HepG2 (cell line): ENCODE measurements around the gene ZNF772. TPM values are rescaled to one million over a fixed set of nuclear protein-coding genes. Genes with fewer than 3 reads are reported as not detected.
"Not testable (repeated sequence)": the region's sequence is repeated elsewhere in the genome, so short reads cannot be mapped to it uniquely, and the experiment has no call there.

Source experiments
- ATAC-seq: fragments of 200-7000 bp; cut with Tn5 transposase; 3 replicates; pipeline ENCODE4 v1.9.1; 2020; ENCODE audit warnings: mild to moderate bottlenecking, moderate library complexity
- BruUV-seq: library from RNA; stranded (reverse); fragments of 400-500 nt; replicated peaks from 2 replicates; lab custom pipeline; 2021; lab: Mats Ljungman, UMichigan
- CTCF ChIA-PET: fragments of 300-600 bp; formaldehyde crosslinking; extraction: SDS; loops from one replicate; lab custom pipeline; 2021; ENCODE audit warnings: low total read pairs, inconsistent platforms, low intra/inter-chr PET ratio; lab: Yijun Ruan, JAX
- POLR2A ChIA-PET: fragments of 350-600 bp; sonication (Branson Sonifier 250); formaldehyde crosslinking; loops from one replicate; lab custom pipeline; 2020; ENCODE audit warnings: antibody characterized with exemption, inconsistent platforms; lab: Yijun Ruan, JAX
- DNase-seq: peaks from one replicate; pipeline ENCODE4 v3.0.0-alpha.2; 2015; ENCODE audit warnings: low spot score
- FAIRE-seq: peaks from 3 replicates; lab custom pipeline; 2011; peaks lifted over from hg19 to GRCh38; lab: Jason Lieb, UNC
- H2AFZ ChIP-seq: one replicate; pipeline ENCODE4 v1.6.1; 2011; ENCODE audit warnings: low read length, inconsistent platforms
- H3K27ac ChIP-seq: fragments of 300-600 bp; 3 replicates; pipeline ENCODE4 v1.8.0; 2011; ENCODE audit warnings: mixed run types, mild to moderate bottlenecking, mixed read lengths, low read length, inconsistent platforms; ENCODE audit not compliant: insufficient read depth; ENCODE audit errors: extremely low read length
- H3K27me3 ChIP-seq, 2 experiments: fragments of 200-600 bp in 1 of 2; 2 replicates in 1 of 2; 3 replicates in 1 of 2; pipeline versions ENCODE4 v1.6.0 to v1.8.0; 2011; ENCODE audit warnings: low read length in 2 of 2, mild to moderate bottlenecking in 2 of 2, moderate library complexity in 2 of 2, inconsistent platforms in 1 of 2; ENCODE audit not compliant: insufficient read depth in 2 of 2, control insufficient read depth in 1 of 2
- H3K36me3 ChIP-seq, 2 experiments: fragments of 200-600 bp in 1 of 2; replicated peaks in 1 of 2; 2 replicates in 1 of 2; 3 replicates in 1 of 2; pipeline versions ENCODE4 v1.5.1 to v1.8.0; 2011; ENCODE audit warnings: low read length in 2 of 2, inconsistent platforms in 1 of 2; ENCODE audit not compliant: insufficient read depth in 2 of 2, control insufficient read depth in 1 of 2
- H3K4me1 ChIP-seq: 2 replicates; pipeline ENCODE4 v1.5.1; 2012; ENCODE audit warnings: low read length, inconsistent platforms; ENCODE audit not compliant: insufficient read depth
- H3K4me2 ChIP-seq: 2 replicates; pipeline ENCODE4 v1.6.0; 2011; ENCODE audit warnings: low read depth, low read length, inconsistent platforms
- H3K4me3 ChIP-seq, 3 experiments: fragments of 200-600 bp in 1 of 3; sonication (generic), shearing (Covaris generic) in 1 of 3; replicated peaks in 1 of 3; 2 replicates each; pipeline ENCODE4 v1.5.1; 2011 to 2016; ENCODE audit warnings: low read length in 3 of 3, inconsistent platforms in 2 of 3, low read depth in 2 of 3, mild to moderate bottlenecking in 2 of 3, control low read depth in 1 of 3, mixed read lengths in 1 of 3; ENCODE audit not compliant: insufficient read depth in 1 of 3
- H3K79me2 ChIP-seq: one replicate; pipeline ENCODE4 v1.6.1; 2011; ENCODE audit warnings: low read length, inconsistent platforms; ENCODE audit not compliant: insufficient read depth
- H3K9ac ChIP-seq: 2 replicates; pipeline ENCODE4 v1.6.0; 2011; ENCODE audit warnings: mild to moderate bottlenecking, low read depth, low read length, inconsistent platforms; ENCODE audit not compliant: insufficient read depth
- H3K9me3 ChIP-seq: 2 replicates; pipeline ENCODE4 v1.5.1; 2012; ENCODE audit warnings: mild to moderate bottlenecking, low read length
- H4K20me1 ChIP-seq: 2 replicates; pipeline ENCODE4 v1.6.0; 2011; ENCODE audit warnings: inconsistent platforms, mild to moderate bottlenecking, low read length, moderate library complexity; ENCODE audit not compliant: insufficient read depth
- ASH2L ChIP-seq: fragments of 300-600, 200-600 bp; sonication (generic); IDR thresholded peaks from 2 replicates; pipeline ENCODE4 v1.7.0; 2017; ENCODE audit warnings: low read depth, mild to moderate bottlenecking, moderate library complexity, mixed read lengths, low read length; ENCODE audit not compliant: insufficient read length
- DMAP1 ChIP-seq: IDR thresholded peaks from 2 replicates; pipeline ENCODE4 v1.6.1; 2016
- KDM2A ChIP-seq: sonication (generic); formaldehyde crosslinking; IDR thresholded peaks from 2 replicates; pipeline ENCODE4 v1.4.0; 2020; ENCODE audit warnings: low read depth, missing genetic modification reagents, borderline replicate concordance
- NFATC3 ChIP-seq: sonication (generic); formaldehyde crosslinking; IDR thresholded peaks from 2 replicates; pipeline ENCODE4 v1.5.1; 2020; ENCODE audit warnings: mild to moderate bottlenecking, missing genetic modification reagents
- NFYC ChIP-seq: IDR thresholded peaks from 2 replicates; pipeline ENCODE4 v1.6.1; 2016; ENCODE audit warnings: missing genetic modification reagents, missing compliant biosample characterization
- SP1 ChIP-seq, 2 experiments: fragments of 450-650 bp in 1 of 2; sonication (generic) in 1 of 2; formaldehyde crosslinking in 1 of 2; IDR thresholded peaks; 2 replicates each; pipeline versions ENCODE4 v1.4.0 to v1.6.1; 2016 to 2020; ENCODE audit warnings: missing genetic modification reagents in 1 of 2
- SRF ChIP-seq: IDR thresholded peaks from 2 replicates; pipeline ENCODE4 v1.6.1; 2011; ENCODE audit warnings: mild to moderate bottlenecking, low read depth, low read length, moderate library complexity
- ZNF230 ChIP-seq: sonication (generic); formaldehyde crosslinking; IDR thresholded peaks from 2 replicates; pipeline ENCODE4 v1.4.0; 2020; ENCODE audit warnings: mild to moderate bottlenecking, missing genetic modification reagents
- ZNF558 ChIP-seq: sonication (generic); formaldehyde crosslinking; IDR thresholded peaks from 2 replicates; pipeline ENCODE4 v1.9.0; 2022; ENCODE audit warnings: mild to moderate bottlenecking, missing genetic modification reagents, borderline replicate concordance
- WGBS: methylation state at CpG from one replicate; pipeline ENCODE4 v1.1.6; 2017; ENCODE audit warnings: low lambda C conversion rate; 5-methylcytosine and 5-hydroxymethylcytosine counted together
- in situ Hi-C: cut with HindIII; loops from 2 replicates; pipeline ENCODE4 v1.10.0; 2017; ENCODE audit warnings: low pct_unique_long_range_greater_than_20kb; ENCODE audit not compliant: extremely low pct_ligation_motif_present
- intact Hi-C: fragments of 100-400 bp; cut with micrococcal nuclease; formaldehyde crosslinking; loops from one replicate; pipeline ENCODE4 v1.10.0; 2022; ENCODE audit not compliant: unreplicated experiment
- polyA plus RNA-seq, 8 experiments: library from polyadenylated mRNA; depleted of rRNA in 3 of 8; stranded (reverse) in 7 of 8; unstranded in 1 of 8; fragments of >200 nt; fragmentation: Illumina TruSeq in 4 of 8; extraction: Trizol in 4 of 8; gene quantifications; 2 replicates each; pipeline versions ENCODE4 v1.2.1 to v1.2.3, GENCODE V29; 2011 to 2016; ENCODE audit warnings: low read depth in 4 of 8, missing spikeins in 1 of 8, mixed read lengths in 1 of 8; ENCODE audit not compliant: insufficient read depth in 1 of 8
- total RNA-seq, 5 experiments: library from RNA; depleted of rRNA; stranded (reverse); fragments of >200 nt; fragmentation: Illumina TruSeq; extraction: Trizol; gene quantifications; 2 replicates each; pipeline ENCODE4 v1.2.3, GENCODE V29; 2016; ENCODE audit warnings: low read depth in 1 of 5
- TF ChIP-seq, protein P1 (sequence below): sonication (generic); formaldehyde crosslinking; IDR thresholded peaks from 2 replicates; pipeline ENCODE4 v1.4.0; 2020; ENCODE audit warnings: mild to moderate bottlenecking, missing genetic modification reagents
- TF ChIP-seq, protein P2 (sequence below): IDR thresholded peaks from 2 replicates; pipeline ENCODE4 v1.6.1; 2016; ENCODE audit warnings: low read depth

ZNF772 gene
- total and polyA plus RNA-seq, 2 of the 13 experiments (the other 11 are each of a cell fraction or from before 2014, with no cell fraction given) = 3.1 to 17.2 TPM

DNA sequence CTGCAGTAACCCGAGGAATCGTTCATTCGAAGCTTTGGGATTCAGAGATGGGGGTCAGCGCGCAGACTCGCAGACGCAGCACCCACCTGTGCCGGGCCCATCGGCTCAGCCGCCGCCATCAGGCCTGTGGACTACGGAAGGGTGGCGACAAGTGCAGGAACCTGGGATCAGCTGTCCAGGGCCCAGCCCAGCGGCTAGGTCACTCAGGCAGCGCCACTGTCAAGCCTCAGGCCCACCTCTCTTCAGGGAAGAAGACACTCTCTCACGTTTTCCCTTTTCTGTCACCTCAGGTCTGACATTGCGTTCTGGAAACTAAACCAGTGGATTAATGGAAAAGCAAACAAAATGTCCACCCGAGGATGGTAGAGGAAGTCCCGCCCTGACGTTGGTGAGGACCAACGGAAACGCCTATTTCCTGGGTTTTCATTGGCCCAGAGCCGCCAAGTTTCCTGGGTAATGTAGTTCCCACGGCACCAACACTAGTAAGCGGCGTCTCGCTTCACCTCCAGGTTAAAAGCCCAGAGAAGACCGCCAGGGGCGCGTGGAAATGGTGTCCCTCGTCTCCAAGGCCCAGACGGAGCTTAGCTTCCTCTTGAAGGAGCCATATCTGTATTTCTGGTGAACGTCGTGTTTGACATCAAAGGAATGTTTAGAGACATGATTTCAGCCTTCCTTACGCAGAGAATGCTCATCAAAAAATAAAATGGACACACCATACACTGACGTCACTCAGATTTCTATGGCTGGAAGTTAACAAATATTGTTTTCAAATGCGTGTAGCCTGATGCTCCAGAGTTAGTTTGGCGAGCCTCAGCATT, at the start of gene ZNF772 (continued):
- TF ChIP-seq NFATC3 (0 out of 2 replicates have a peak, but pooled peaks have one; percentile 45), SP1 (IDR thresholded peaks at IDR 0.05) (no peak), SP1 (CRISPR knock-in tag; IDR thresholded peaks at IDR 0.05) (peak; percentile 34; the same call in 1 of the 2 replicates), DMAP1 (CRISPR knock-in tag) (peak; percentile 63), SRF (no peak), ZNF230 (no peak), ASH2L (peak; percentile 65), ZNF558 (CRISPR knock-in tag) (no peak), KDM2A (CRISPR knock-in tag) (peak; percentile 75; the same call in 1 of the 2 replicates), NFYC (CRISPR knock-in tag) (peak; percentile 96)
- TF ChIP-seq, protein P1, sequence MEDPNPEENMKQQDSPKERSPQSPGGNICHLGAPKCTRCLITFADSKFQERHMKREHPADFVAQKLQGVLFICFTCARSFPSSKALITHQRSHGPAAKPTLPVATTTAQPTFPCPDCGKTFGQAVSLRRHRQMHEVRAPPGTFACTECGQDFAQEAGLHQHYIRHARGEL (CRISPR knock-in tag) = 0 out of 2 replicates have a peak, but pooled peaks have one; percentile 79
- TF ChIP-seq, protein P2, sequence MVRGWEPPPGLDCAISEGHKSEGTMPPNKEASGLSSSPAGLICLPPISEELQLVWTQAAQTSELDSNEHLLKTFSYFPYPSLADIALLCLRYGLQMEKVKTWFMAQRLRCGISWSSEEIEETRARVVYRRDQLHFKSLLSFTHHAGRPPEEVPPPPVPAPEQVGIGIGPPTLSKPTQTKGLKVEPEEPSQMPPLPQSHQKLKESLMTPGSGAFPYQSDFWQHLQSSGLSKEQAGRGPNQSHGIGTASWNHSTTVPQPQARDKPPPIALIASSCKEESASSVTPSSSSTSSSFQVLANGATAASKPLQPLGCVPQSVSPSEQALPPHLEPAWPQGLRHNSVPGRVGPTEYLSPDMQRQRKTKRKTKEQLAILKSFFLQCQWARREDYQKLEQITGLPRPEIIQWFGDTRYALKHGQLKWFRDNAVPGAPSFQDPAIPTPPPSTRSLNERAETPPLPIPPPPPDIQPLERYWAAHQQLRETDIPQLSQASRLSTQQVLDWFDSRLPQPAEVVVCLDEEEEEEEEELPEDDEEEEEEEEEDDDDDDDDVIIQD (CRISPR knock-in tag) = 0 out of 2 replicates have a peak, but pooled peaks have one; percentile 16

DNA sequence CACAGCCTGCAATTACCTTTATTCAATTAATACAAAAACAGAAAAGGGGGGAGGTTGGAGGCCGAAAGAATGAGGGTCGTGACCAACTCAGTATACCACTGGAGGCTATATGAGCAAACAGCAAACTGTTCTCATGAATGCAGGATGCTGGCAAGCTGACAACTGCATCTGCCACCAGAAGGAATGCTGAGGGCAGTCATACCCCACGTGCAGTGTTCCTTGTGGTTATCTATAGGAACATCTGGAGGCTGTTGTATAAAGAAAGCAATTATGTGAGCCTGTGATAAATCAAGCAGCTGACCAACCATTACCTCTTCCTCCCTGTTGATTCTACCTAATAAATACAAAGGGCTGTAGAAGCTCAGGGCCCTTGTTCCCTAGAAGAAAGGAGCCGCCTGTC, 40.7 kb upstream of the ZNF772 start:
- FAIRE-seq, H3K4me3 ChIP-seq, H3K4me2 ChIP-seq, H3K36me3 ChIP-seq, H3K27ac ChIP-seq, H3K79me2 ChIP-seq, H2AFZ ChIP-seq, H3K9ac ChIP-seq, POLR2A ChIA-PET, H3K27me3 ChIP-seq, in situ Hi-C loops, DNase-seq, BruUV-seq, CTCF ChIA-PET, ATAC-seq, intact Hi-C loops, H4K20me1 ChIP-seq, H3K4me1 ChIP-seq: not testable (repeated sequence)
- H3K9me3 ChIP-seq = peaks cover 24% of the 10 kb centered on the region
- 56% methylated on average over 4 of the region's 4 CpGs for WGBS
